ENCODE results near the gene MARCO. TPM values are rescaled to one million over a fixed set of nuclear protein-coding genes. Genes with fewer than 3 reads are reported as not detected.

MARCO gene
- total and polyA plus RNA-seq, 2 experiments from 2014 or later: not detected

GRCh38 chr2:118979152-118979861, 37.3 kb downstream of the MARCO start (continued):
- TF ChIP-seq ETS1 (IDR thresholded peaks at IDR 0.05): no peak
- TF ChIP-seq, protein P1, sequence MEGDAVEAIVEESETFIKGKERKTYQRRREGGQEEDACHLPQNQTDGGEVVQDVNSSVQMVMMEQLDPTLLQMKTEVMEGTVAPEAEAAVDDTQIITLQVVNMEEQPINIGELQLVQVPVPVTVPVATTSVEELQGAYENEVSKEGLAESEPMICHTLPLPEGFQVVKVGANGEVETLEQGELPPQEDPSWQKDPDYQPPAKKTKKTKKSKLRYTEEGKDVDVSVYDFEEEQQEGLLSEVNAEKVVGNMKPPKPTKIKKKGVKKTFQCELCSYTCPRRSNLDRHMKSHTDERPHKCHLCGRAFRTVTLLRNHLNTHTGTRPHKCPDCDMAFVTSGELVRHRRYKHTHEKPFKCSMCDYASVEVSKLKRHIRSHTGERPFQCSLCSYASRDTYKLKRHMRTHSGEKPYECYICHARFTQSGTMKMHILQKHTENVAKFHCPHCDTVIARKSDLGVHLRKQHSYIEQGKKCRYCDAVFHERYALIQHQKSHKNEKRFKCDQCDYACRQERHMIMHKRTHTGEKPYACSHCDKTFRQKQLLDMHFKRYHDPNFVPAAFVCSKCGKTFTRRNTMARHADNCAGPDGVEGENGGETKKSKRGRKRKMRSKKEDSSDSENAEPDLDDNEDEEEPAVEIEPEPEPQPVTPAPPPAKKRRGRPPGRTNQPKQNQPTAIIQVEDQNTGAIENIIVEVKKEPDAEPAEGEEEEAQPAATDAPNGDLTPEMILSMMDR (conservative IDR thresholded peaks at IDR 0.05; ENCODE audit: low read depth in 2 of 2): no peak

GRCh38 chr2:118980022-118980421, 38.0 kb downstream of the MARCO start:
- H3K9me3 Mint-ChIP-seq: peaks cover 3% of the 10 kb centered on the region; the same call in 1 of the 3 replicates
- no peak for ATAC-seq
- no peak overlapping the region for H3K27ac ChIP-seq (ENCODE audit: low read depth)
- peaks cover 11% of the 10 kb centered on the region; the same call in 1 of the 2 replicates for H3K27me3 ChIP-seq (ENCODE audit: insufficient read depth)
- H3K4me3 Mint-ChIP-seq: no peak overlapping the region
- no peaks in the 10 kb centered on the region for H3K79me2 ChIP-seq (replicated peaks; ENCODE audit: insufficient read depth)
- H3K4me1 ChIP-seq (ENCODE audit: insufficient read depth): no peaks in the 10 kb centered on the region
- no peaks in the 10 kb centered on the region; the same call in 2 of the 3 replicates for H3K36me3 Mint-ChIP-seq (ENCODE audit: low read depth)
- H3F3A ChIP-seq (replicated peaks; ENCODE audit: low read depth): no peaks in the 10 kb centered on the region
- no peaks in the 10 kb centered on the region for H3K9me2 ChIP-seq (ENCODE audit: insufficient read depth)
- H3K4me3 ChIP-seq: no peak overlapping the region
- H2AFZ ChIP-seq: no peak overlapping the region
- no peak for DNase-seq (ENCODE audit: low spot score)
- no peaks in the 10 kb centered on the region for H3K36me3 ChIP-seq (ENCODE audit: insufficient read depth)
- peaks cover 8% of the 10 kb centered on the region for H3K27me3 Mint-ChIP-seq (ENCODE audit: insufficient read depth, low read depth, poor library complexity)
- 0 out of 3 replicates have a peak, but pooled peaks cover 3% of the 10 kb centered on the region for H3K4me1 Mint-ChIP-seq
- H3K4me2 ChIP-seq: no peak overlapping the region
- no peaks in the 10 kb centered on the region for H4K20me1 ChIP-seq (replicated peaks; ENCODE audit: insufficient read depth)
- no peak overlapping the region for H3K27ac Mint-ChIP-seq
- TF ChIP-seq ETS1 (IDR thresholded peaks at IDR 0.05) (no peak), ZNF462 (CRISPR knock-in tag; IDR thresholded peaks at IDR 0.05) (no peak), JUNB (IDR thresholded peaks at IDR 0.05; ENCODE audit: unreplicated experiment) (no peak), ZNF331 (CRISPR knock-in tag; IDR thresholded peaks at IDR 0.05; ENCODE audit: low read depth) (no peak), EZH2 (IDR thresholded peaks at IDR 0.05; ENCODE audit: low read depth, unreplicated experiment) (no peak), ZNF114 (CRISPR knock-in tag; IDR thresholded peaks at IDR 0.05) (no peak), EZH2phosphoT487 (IDR thresholded peaks at IDR 0.05; ENCODE audit: unreplicated experiment) (no peak), POLR2AphosphoS5 (IDR thresholded peaks at IDR 0.05; ENCODE audit: low read depth) (no peak), NANOG (IDR thresholded peaks at IDR 0.05; ENCODE audit: borderline replicate concordance) (no peak)
- TF ChIP-seq, protein P1 (conservative IDR thresholded peaks at IDR 0.05; ENCODE audit: low read depth in 2 of 2): no peak
